Left renal cortex interstitium (tissue), 4 donors: Measurements from ENCODE around the gene SEMG1. TPM values are rescaled to one million over a fixed set of nuclear protein-coding genes. Genes with fewer than 3 reads are reported as not detected.

Source experiments
- DNase-seq, 4 donors: peaks; one replicate each; pipeline ENCODE4 v3.0.0-alpha.2; 2013; ENCODE audit warnings: low read depth in 4 of 4, low spot score in 2 of 4, missing footprints in 1 of 4
- polyA plus RNA-seq, 4 donors: library from polyadenylated mRNA; unstranded; fragments of 120-200 nt; gene quantifications; one replicate each; pipeline ENCODE4 v1.2.1, GENCODE V29; 2013; ENCODE audit not compliant: insufficient read length in 4 of 4

SEMG1 gene
- polyA plus RNA-seq, 4 donors: not detected

GRCh38 chr20:45218636-45219035 lies 11.8 kb downstream of the SEMG1 start:
- DNase-seq: no peak

GRCh38 chr20:45221076-45221475 lies 14.2 kb downstream of the SEMG1 start, which contains the start of gene SEMG2:
Gene SEMG2, plus strand, starts transcription at chr20:45221373. Its CDS starts 17 bp downstream, at chr20:45221390.
- DNase-seq: no peak

- DNase-seq: no peak
Measured at GRCh38 chr20:45223136-45223535, 16.3 kb downstream of the SEMG1 start.

GRCh38 chr20:45226287-45226686 lies 19.5 kb downstream of the SEMG1 start:
- DNase-seq: no peak

GRCh38 chr20:45229264-45230056 lies 22.6 kb downstream of the SEMG1 start:
- no peak for DNase-seq

- DNase-seq: no peak
Measured at GRCh38 chr20:45230631-45231030, 23.8 kb downstream of the SEMG1 start.

GRCh38 chr20:45235995-45236394 lies 29.2 kb downstream of the SEMG1 start:
- DNase-seq: no peak

GRCh38 chr20:45238139-45238538 lies 31.3 kb downstream of the SEMG1 start:
- DNase-seq: no peak

- DNase-seq: no peak
Measured at GRCh38 chr20:45246109-45246508, 39.3 kb downstream of the SEMG1 start.

GRCh38 chr20:45247865-45248264 lies 41.0 kb downstream of the SEMG1 start:
- DNase-seq: no peak

- DNase-seq: no peak
Measured at GRCh38 chr20:45248609-45249008, 41.8 kb downstream of the SEMG1 start.

GRCh38 chr20:45251884-45252560 lies 45.2 kb downstream of the SEMG1 start:
- no peak for DNase-seq

- DNase-seq: no peak
Measured at GRCh38 chr20:45253261-45253660, 46.4 kb downstream of the SEMG1 start.

GRCh38 chr20:45254383-45255262 lies 47.8 kb downstream of the SEMG1 start, which contains the start of gene SLPI:
Gene SLPI, minus strand, starts transcription at chr20:45254564. Its CDS starts 21 bp downstream, at chr20:45254543.
- no peak for DNase-seq

- DNase-seq: no peak
Measured at GRCh38 chr20:45257161-45257560, 50.3 kb downstream of the SEMG1 start.

GRCh38 chr20:45257711-45258110 lies 50.9 kb downstream of the SEMG1 start:
- DNase-seq: no peak

- DNase-seq: no peak
Measured at GRCh38 chr20:45258259-45258658, 51.4 kb downstream of the SEMG1 start.

- DNase-seq: no peak
Measured at GRCh38 chr20:45258664-45259063, 51.8 kb downstream of the SEMG1 start.
